ENCODE results near the gene EXOC4. TPM values are rescaled to one million over a fixed set of nuclear protein-coding genes. Genes with fewer than 3 reads are reported as not detected.

EXOC4 gene
- total RNA-seq, 1 experiment from 2014 or later = 66.2 TPM

GRCh38 chr7:133477791-133478190 lies 224.9 kb downstream of the EXOC4 start:
- ChIA-PET POLR2A (no interaction called here), CTCF (no interaction called here)
- Mint-ChIP-seq H3K9me3 (ENCODE audit: unreplicated experiment) (no peaks in the 10 kb centered on the region), H3K27ac (ENCODE audit: unreplicated experiment) (no peak overlapping the region), H3K27me3 (ENCODE audit: insufficient read depth, unreplicated experiment) (no peaks in the 10 kb centered on the region), H3K4me3 (ENCODE audit: unreplicated experiment) (no peak overlapping the region), H3K4me1 (ENCODE audit: low read depth, unreplicated experiment) (peaks cover 6% of the 10 kb centered on the region), H3K36me3 (ENCODE audit: insufficient read depth, unreplicated experiment) (no peaks in the 10 kb centered on the region)
- intact Hi-C loops (cut with micrococcal nuclease; ENCODE audit: unreplicated experiment) = no loop called here
- BruUV-seq (replicated peaks) = no TSS peak
- TF ChIP-seq CTCF (IDR thresholded peaks at IDR 0.05; ENCODE audit: insufficient read depth in 1 of 2, low read depth in 1 of 2, low read length in 1 of 2, severe bottlenecking in 1 of 2, unreplicated experiment in 1 of 2) = no peak
- Histone ChIP-seq H3K4me1 (no peaks in the 10 kb centered on the region), H3K9me3 (no peaks in the 10 kb centered on the region), H3K36me3 (ENCODE audit: control insufficient read depth, insufficient read depth, low read length) (0 out of 2 replicates have a peak, but pooled peaks cover 1% of the 10 kb centered on the region), H3K27me3 (replicated peaks; ENCODE audit: control insufficient read depth, insufficient read depth, low read length) (no peaks in the 10 kb centered on the region), H3K4me3 (ENCODE audit: low read depth, low read length) (no peak overlapping the region)
- no peak for DNase-seq

DNA sequence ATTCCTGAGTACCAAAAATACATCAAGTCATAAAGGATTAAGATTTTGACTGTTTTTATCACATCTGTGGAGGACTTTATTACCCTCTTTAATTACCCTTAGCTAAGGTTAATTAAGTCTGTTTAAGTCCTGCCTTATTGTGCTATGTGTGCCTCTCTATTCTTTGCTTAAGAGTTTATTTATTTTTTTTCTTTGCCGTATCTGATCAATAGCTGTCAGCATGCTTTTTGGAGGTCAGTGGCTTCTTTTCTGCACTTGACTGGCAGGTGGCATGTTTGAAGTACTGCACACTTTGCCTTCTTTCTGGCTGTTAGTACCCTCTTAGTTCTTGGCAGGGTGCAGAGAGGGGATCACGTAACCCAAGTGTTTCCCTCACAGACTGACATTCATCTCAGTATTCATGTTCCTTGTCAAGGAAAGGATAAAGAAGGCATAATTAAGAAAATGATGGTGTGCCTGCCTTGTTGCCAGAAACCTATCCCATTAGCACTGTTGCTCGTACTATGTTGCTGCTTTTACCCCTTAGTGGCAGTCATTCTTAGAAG lies 225.8 kb downstream of the EXOC4 start:
- BruUV-seq (replicated peaks) = no TSS peak
- Mint-ChIP-seq H3K9me3 (ENCODE audit: unreplicated experiment) (no peaks in the 10 kb centered on the region), H3K4me3 (ENCODE audit: unreplicated experiment) (no peak overlapping the region), H3K27ac (ENCODE audit: unreplicated experiment) (peak overlapping the region; percentile 11), H3K36me3 (ENCODE audit: insufficient read depth, unreplicated experiment) (no peaks in the 10 kb centered on the region), H3K4me1 (ENCODE audit: low read depth, unreplicated experiment) (peaks cover 6% of the 10 kb centered on the region), H3K27me3 (ENCODE audit: insufficient read depth, unreplicated experiment) (no peaks in the 10 kb centered on the region)
- intact Hi-C loops (cut with micrococcal nuclease; ENCODE audit: unreplicated experiment) = no loop called here
- CTCF ChIA-PET = no interaction called here
- H3K9me3 ChIP-seq = no peaks in the 10 kb centered on the region
- DNase-seq = no peak
- 0 out of 2 replicates have a peak, but pooled peaks cover 1% of the 10 kb centered on the region for H3K36me3 ChIP-seq (ENCODE audit: control insufficient read depth, insufficient read depth, low read length)
- POLR2A ChIA-PET = no interaction called here
- no peaks in the 10 kb centered on the region for H3K27me3 ChIP-seq (replicated peaks; ENCODE audit: control insufficient read depth, insufficient read depth, low read length)
- no peak for TF ChIP-seq CTCF (IDR thresholded peaks at IDR 0.05; ENCODE audit: insufficient read depth in 1 of 2, low read depth in 1 of 2, low read length in 1 of 2, severe bottlenecking in 1 of 2, unreplicated experiment in 1 of 2)
- no peaks in the 10 kb centered on the region for H3K4me1 ChIP-seq
- H3K4me3 ChIP-seq (ENCODE audit: low read depth, low read length) = no peak overlapping the region

DNA sequence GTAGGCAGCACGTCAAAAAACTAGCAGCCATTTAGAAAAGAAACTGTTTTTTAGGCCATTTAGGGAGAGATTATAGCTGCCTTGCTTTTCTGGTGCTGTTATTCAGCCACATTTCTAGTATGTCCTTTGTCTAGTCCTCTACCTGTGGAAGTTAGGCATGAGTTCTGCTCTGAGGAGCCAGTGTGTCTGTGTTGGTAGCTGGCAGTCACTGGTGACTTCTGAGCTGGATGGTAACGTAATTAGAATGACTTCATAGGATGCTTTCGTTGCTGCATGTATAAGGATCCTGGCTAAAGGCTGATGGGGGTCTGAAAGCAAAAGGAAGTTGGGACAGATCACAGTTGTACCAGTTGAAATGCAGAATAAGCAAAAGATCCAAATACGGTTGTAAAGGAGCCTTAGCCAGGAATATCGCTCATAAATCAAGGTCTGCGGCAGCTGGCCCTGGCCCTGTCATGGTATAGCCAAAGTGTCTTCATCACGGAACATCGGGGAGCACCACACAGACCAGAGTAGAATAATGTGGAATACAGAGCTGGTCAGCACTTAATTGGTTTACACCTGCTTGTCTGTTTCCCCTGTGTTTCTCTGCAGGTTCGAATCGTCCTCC lies 226.7 kb downstream of the EXOC4 start:
- no peak for DNase-seq
- Histone ChIP-seq H3K36me3 (ENCODE audit: control insufficient read depth, insufficient read depth, low read length) (0 out of 2 replicates have a peak, but pooled peaks cover 1% of the 10 kb centered on the region), H3K4me3 (ENCODE audit: low read depth, low read length) (no peak overlapping the region), H3K4me1 (no peaks in the 10 kb centered on the region), H3K27me3 (replicated peaks; ENCODE audit: control insufficient read depth, insufficient read depth, low read length) (no peaks in the 10 kb centered on the region), H3K9me3 (no peaks in the 10 kb centered on the region)
- intact Hi-C loops (cut with micrococcal nuclease; ENCODE audit: unreplicated experiment) = no loop called here
- ChIA-PET CTCF (no interaction called here), POLR2A (no interaction called here)
- no peak for TF ChIP-seq CTCF (IDR thresholded peaks at IDR 0.05; ENCODE audit: insufficient read depth in 1 of 2, low read depth in 1 of 2, low read length in 1 of 2, severe bottlenecking in 1 of 2, unreplicated experiment in 1 of 2)
- Mint-ChIP-seq H3K27me3 (ENCODE audit: insufficient read depth, unreplicated experiment) (no peaks in the 10 kb centered on the region), H3K36me3 (ENCODE audit: insufficient read depth, unreplicated experiment) (no peaks in the 10 kb centered on the region), H3K9me3 (ENCODE audit: unreplicated experiment) (no peaks in the 10 kb centered on the region), H3K4me3 (ENCODE audit: unreplicated experiment) (no peak overlapping the region), H3K4me1 (ENCODE audit: low read depth, unreplicated experiment) (peaks cover 6% of the 10 kb centered on the region), H3K27ac (ENCODE audit: unreplicated experiment) (peak overlapping the region; percentile 11)
- BruUV-seq (replicated peaks) = no TSS peak
